ENCODE data around the gene TNN.

GRCh38 chr1:175124861-175125260 is 57.2 kb downstream of the TNN start:
- TF ChIP-seq CREB1 (CRISPR knock-in tag; IDR thresholded peaks at IDR 0.05; ENCODE audit: low read depth) (no peak), CTCF (conservative IDR thresholded peaks at IDR 0.05; ENCODE audit: low read depth in 2 of 2) (no peak), POLR2AphosphoS5 (IDR thresholded peaks at IDR 0.05; ENCODE audit: low read depth) (no peak), EZH2phosphoT487 (IDR thresholded peaks at IDR 0.05; ENCODE audit: unreplicated experiment) (no peak), EZH2 (IDR thresholded peaks at IDR 0.05; ENCODE audit: low read depth, unreplicated experiment) (no peak)
- TF ChIP-seq, protein P1, sequence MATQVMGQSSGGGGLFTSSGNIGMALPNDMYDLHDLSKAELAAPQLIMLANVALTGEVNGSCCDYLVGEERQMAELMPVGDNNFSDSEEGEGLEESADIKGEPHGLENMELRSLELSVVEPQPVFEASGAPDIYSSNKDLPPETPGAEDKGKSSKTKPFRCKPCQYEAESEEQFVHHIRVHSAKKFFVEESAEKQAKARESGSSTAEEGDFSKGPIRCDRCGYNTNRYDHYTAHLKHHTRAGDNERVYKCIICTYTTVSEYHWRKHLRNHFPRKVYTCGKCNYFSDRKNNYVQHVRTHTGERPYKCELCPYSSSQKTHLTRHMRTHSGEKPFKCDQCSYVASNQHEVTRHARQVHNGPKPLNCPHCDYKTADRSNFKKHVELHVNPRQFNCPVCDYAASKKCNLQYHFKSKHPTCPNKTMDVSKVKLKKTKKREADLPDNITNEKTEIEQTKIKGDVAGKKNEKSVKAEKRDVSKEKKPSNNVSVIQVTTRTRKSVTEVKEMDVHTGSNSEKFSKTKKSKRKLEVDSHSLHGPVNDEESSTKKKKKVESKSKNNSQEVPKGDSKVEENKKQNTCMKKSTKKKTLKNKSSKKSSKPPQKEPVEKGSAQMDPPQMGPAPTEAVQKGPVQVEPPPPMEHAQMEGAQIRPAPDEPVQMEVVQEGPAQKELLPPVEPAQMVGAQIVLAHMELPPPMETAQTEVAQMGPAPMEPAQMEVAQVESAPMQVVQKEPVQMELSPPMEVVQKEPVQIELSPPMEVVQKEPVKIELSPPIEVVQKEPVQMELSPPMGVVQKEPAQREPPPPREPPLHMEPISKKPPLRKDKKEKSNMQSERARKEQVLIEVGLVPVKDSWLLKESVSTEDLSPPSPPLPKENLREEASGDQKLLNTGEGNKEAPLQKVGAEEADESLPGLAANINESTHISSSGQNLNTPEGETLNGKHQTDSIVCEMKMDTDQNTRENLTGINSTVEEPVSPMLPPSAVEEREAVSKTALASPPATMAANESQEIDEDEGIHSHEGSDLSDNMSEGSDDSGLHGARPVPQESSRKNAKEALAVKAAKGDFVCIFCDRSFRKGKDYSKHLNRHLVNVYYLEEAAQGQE (IDR thresholded peaks at IDR 0.05; ENCODE audit: unreplicated experiment) = no peak

Data from GM23338 (cell line).